IMR-90 (cell line): ENCODE measurements around the gene BTN3A1. TPM values are rescaled to one million over a fixed set of nuclear protein-coding genes. Genes with fewer than 3 reads are reported as not detected.

Source experiments
- ATAC-seq: fragments of 200-7000 bp; cut with Tn5 transposase; 2 replicates; pipeline ENCODE4 v1.9.1; 2020; ENCODE audit warnings: low read depth, mild to moderate bottlenecking, moderate library complexity
- BruUV-seq: library from RNA; stranded (reverse); fragments of 400-500 nt; replicated peaks from 2 replicates; lab custom pipeline; 2021; lab: Mats Ljungman, UMichigan
- CTCF ChIA-PET: fragments of 300-600 bp; formaldehyde crosslinking; extraction: SDS; loops from one replicate; lab custom pipeline; 2021; ENCODE audit warnings: antibody characterized with exemption; lab: Yijun Ruan, JAX
- POLR2A ChIA-PET: fragments of 300-600 bp; sonication (Branson Sonifier 250); formaldehyde crosslinking; loops from one replicate; lab custom pipeline; 2022; ENCODE audit warnings: antibody characterized with exemption; ENCODE audit not compliant: unreplicated experiment; lab: Charles Lee
- DNase-seq: peaks from one replicate; pipeline ENCODE4 v3.0.0; 2013
- H2AFZ ChIP-seq: replicated peaks from 2 replicates; pipeline ENCODE3; 2013; ENCODE audit warnings: low read length, mild to moderate bottlenecking; ENCODE audit not compliant: poor library complexity
- H2AK5ac ChIP-seq: 2 replicates; pipeline ENCODE4 v1.6.1; 2013; ENCODE audit warnings: low read depth, low read length, inconsistent platforms
- H2AK9ac ChIP-seq: replicated peaks from 2 replicates; pipeline ENCODE3; 2013; ENCODE audit warnings: mild to moderate bottlenecking, low read depth, low read length, moderate library complexity; ENCODE audit not compliant: poor library complexity
- H2BK120ac ChIP-seq: 2 replicates; pipeline ENCODE4 v1.6.1; 2013; ENCODE audit warnings: low read depth, low read length, inconsistent platforms
- H2BK15ac ChIP-seq: 3 replicates; pipeline ENCODE4 v1.6.1; 2013; ENCODE audit warnings: low read depth, low read length, inconsistent platforms
- H2BK20ac ChIP-seq: 2 replicates; pipeline ENCODE4 v1.6.1; 2013; ENCODE audit warnings: low read depth, mild to moderate bottlenecking, inconsistent platforms, low read length, moderate library complexity
- H2BK5ac ChIP-seq: 2 replicates; pipeline ENCODE4 v1.6.1; 2013; ENCODE audit warnings: mild to moderate bottlenecking, low read depth, low read length, inconsistent platforms; ENCODE audit not compliant: poor library complexity, severe bottlenecking
- H3K14ac ChIP-seq: replicated peaks from 2 replicates; pipeline ENCODE4 v1.6.1; 2013; ENCODE audit warnings: low read depth, low read length, inconsistent platforms
- H3K18ac ChIP-seq: 2 replicates; pipeline ENCODE4 v1.6.1; 2013; ENCODE audit warnings: low read depth, low read length, control low read depth
- H3K23ac ChIP-seq: 2 replicates; pipeline ENCODE4 v1.6.1; 2013; ENCODE audit warnings: low read depth, low read length, inconsistent platforms
- H3K27ac ChIP-seq: 2 replicates; pipeline ENCODE4 v1.5.1; 2013; ENCODE audit warnings: mild to moderate bottlenecking, control low read depth, low read length; ENCODE audit not compliant: insufficient read depth
- H3K27me3 ChIP-seq: 2 replicates; pipeline ENCODE4 v1.6.1; 2013; ENCODE audit warnings: low read length; ENCODE audit not compliant: control insufficient read depth, insufficient read depth
- H3K36me3 ChIP-seq: 2 replicates; pipeline ENCODE4 v1.6.1; 2013; ENCODE audit warnings: low read length, mixed read lengths; ENCODE audit not compliant: control insufficient read depth, insufficient read depth
- H3K4ac ChIP-seq: 2 replicates; pipeline ENCODE4 v1.6.1; 2013; ENCODE audit warnings: low read depth, low read length, inconsistent platforms
- H3K4me1 ChIP-seq: 2 replicates; pipeline ENCODE4 v1.6.1; 2013; ENCODE audit warnings: low read length, mixed read lengths; ENCODE audit not compliant: control insufficient read depth, insufficient read depth
- H3K4me2 ChIP-seq: 2 replicates; pipeline ENCODE4 v1.6.1; 2013; ENCODE audit warnings: low read depth, mild to moderate bottlenecking, control low read depth, low read length, moderate library complexity
- H3K4me3 ChIP-seq: 2 replicates; pipeline ENCODE4 v1.5.1; 2013; ENCODE audit warnings: low read depth, mild to moderate bottlenecking, control low read depth, low read length, moderate library complexity; ENCODE audit not compliant: insufficient read depth
- H3K56ac ChIP-seq: 2 replicates; pipeline ENCODE4 v1.6.1; 2013; ENCODE audit warnings: low read length, inconsistent platforms; ENCODE audit not compliant: insufficient read depth; ENCODE audit errors: extremely low read depth
- H3K79me1 ChIP-seq, 2 experiments: 2 replicates each; pipeline ENCODE4 v1.6.1; 2013; ENCODE audit warnings: low read length in 2 of 2, inconsistent platforms in 1 of 2, low read depth in 1 of 2
- H3K9ac ChIP-seq: 2 replicates; pipeline ENCODE4 v1.6.1; 2013; ENCODE audit warnings: low read depth, low read length, control low read depth
- H3K9me1 ChIP-seq: 2 replicates; pipeline ENCODE4 v1.6.1; 2013; ENCODE audit warnings: low read length, inconsistent platforms; ENCODE audit not compliant: insufficient read depth
- H3K9me3 ChIP-seq: 2 replicates; pipeline ENCODE4 v1.6.1; 2013; ENCODE audit warnings: low read length; ENCODE audit not compliant: control insufficient read depth, insufficient read depth
- H4K20me1 ChIP-seq: 2 replicates; pipeline ENCODE4 v1.6.1; 2013; ENCODE audit warnings: low read length, inconsistent platforms; ENCODE audit not compliant: insufficient read depth
- H4K5ac ChIP-seq: 2 replicates; pipeline ENCODE4 v1.6.1; 2013; ENCODE audit warnings: mild to moderate bottlenecking, low read depth, low read length, control low read depth
- H4K8ac ChIP-seq, 2 experiments: 2 replicates each; pipeline ENCODE4 v1.6.1; 2013; ENCODE audit warnings: low read depth in 2 of 2, low read length in 2 of 2, control low read depth in 1 of 2, inconsistent platforms in 1 of 2
- H4K91ac ChIP-seq: 2 replicates; pipeline ENCODE4 v1.6.1; 2013; ENCODE audit warnings: low read depth, low read length, inconsistent platforms; ENCODE audit not compliant: insufficient read depth
- BHLHE40 ChIP-seq: fragments of 150-350 bp; IDR thresholded peaks from 2 replicates; pipeline ENCODE4 v1.6.1; 2016; ENCODE audit warnings: mild to moderate bottlenecking, low read depth, low read length
- CEBPB ChIP-seq: IDR thresholded peaks from 2 replicates; pipeline ENCODE4 v1.6.1; 2012; ENCODE audit warnings: low read depth, low read length, improper control_type of control experiment
- CHD1 ChIP-seq: IDR thresholded peaks from 2 replicates; pipeline ENCODE4 v1.6.1; 2012; ENCODE audit warnings: low read depth, low read length, improper control_type of control experiment
- FOS ChIP-seq: fragments of 150-350 bp; IDR thresholded peaks from 2 replicates; pipeline ENCODE4 v1.6.1; 2016; ENCODE audit warnings: low read depth, low read length
- MAFK ChIP-seq: IDR thresholded peaks from 2 replicates; pipeline ENCODE4 v1.6.1; 2012; ENCODE audit warnings: low read depth, low read length, improper control_type of control experiment
- MAZ ChIP-seq: IDR thresholded peaks from 2 replicates; pipeline ENCODE4 v1.6.1; 2012; ENCODE audit warnings: low read depth, mild to moderate bottlenecking, low read length, improper control_type of control experiment, moderate library complexity, borderline replicate concordance
- MXI1 ChIP-seq: IDR thresholded peaks from 2 replicates; pipeline ENCODE4 v1.6.1; 2012; ENCODE audit warnings: low read depth, mild to moderate bottlenecking, low read length, moderate library complexity, borderline replicate concordance
- NFE2L2 ChIP-seq: fragments of 150-350 bp; IDR thresholded peaks from 2 replicates; pipeline ENCODE4 v1.6.1; 2016; ENCODE audit warnings: low read depth, mild to moderate bottlenecking, low read length
- RAD21 ChIP-seq: IDR thresholded peaks from 2 replicates; pipeline ENCODE4 v1.6.1; 2012; ENCODE audit warnings: low read length, improper control_type of control experiment
- RCOR1 ChIP-seq: IDR thresholded peaks from 2 replicates; pipeline ENCODE4 v1.6.1; 2012; ENCODE audit warnings: mild to moderate bottlenecking, low read length, improper control_type of control experiment; ENCODE audit not compliant: insufficient replicate concordance
- RFX5 ChIP-seq: IDR thresholded peaks from 2 replicates; pipeline ENCODE4 v1.8.0; 2012; ENCODE audit warnings: low read depth, mild to moderate bottlenecking, low read length, moderate library complexity
- SMC3 ChIP-seq: fragments of 150-350 bp; IDR thresholded peaks from 2 replicates; pipeline ENCODE4 v1.6.1; 2016; ENCODE audit warnings: low read depth, mild to moderate bottlenecking, antibody characterized with exemption, low read length, moderate library complexity
- WGBS, 2 experiments: methylation state at CpG; one replicate each; pipeline versions ENCODE4 v1.1.5 to v1.1.7; 2013; ENCODE audit warnings: missing lambda C conversion rate in 2 of 2; ENCODE audit not compliant: insufficient read length in 1 of 2; ENCODE audit errors: extremely low coverage in 2 of 2; 5-methylcytosine and 5-hydroxymethylcytosine counted together
- dilution Hi-C: fragments of 300-500 bp; cut with HindIII; formaldehyde crosslinking; loops from one replicate; pipeline ENCODE4 v1.14.3; 2018; ENCODE audit warnings: low sequenced_read_pairs; ENCODE audit not compliant: unreplicated experiment
- in situ Hi-C: fragments of 300-500 bp; cut with MboI; formaldehyde crosslinking; loops from 3 replicates; pipeline ENCODE4 v1.14.3; 2019; ENCODE audit warnings: low sequenced_read_pairs, inconsistent platforms, mixed read lengths
- intact Hi-C: fragments of 100-400 bp; cut with micrococcal nuclease; formaldehyde crosslinking; loops from 2 replicates; pipeline ENCODE4 v1.10.0; 2022
- polyA plus RNA-seq, 3 experiments: library from polyadenylated mRNA; depleted of rRNA; stranded (reverse); fragments of >200 nt; gene quantifications; 2 replicates each; pipeline ENCODE4 v1.2.3, GENCODE V29; 2012; ENCODE audit warnings: low replicate concordance in 1 of 3
- total RNA-seq: library from RNA; depleted of rRNA; stranded (reverse); fragments of >200 nt; gene quantifications from 2 replicates; pipeline ENCODE4 v1.2.3, GENCODE V29; 2012
- TF ChIP-seq, protein P1 (sequence below): conservative IDR thresholded peaks from 2 replicates; pipeline ENCODE4 v1.5.1; 2012; ENCODE audit warnings: mild to moderate bottlenecking, low read depth, low read length, improper control_type of control experiment

BTN3A1 gene
- total and polyA plus RNA-seq, 2 of the 4 experiments (the other 2 are of a cell fraction), result 14.4 to 16.5 TPM

DNA sequence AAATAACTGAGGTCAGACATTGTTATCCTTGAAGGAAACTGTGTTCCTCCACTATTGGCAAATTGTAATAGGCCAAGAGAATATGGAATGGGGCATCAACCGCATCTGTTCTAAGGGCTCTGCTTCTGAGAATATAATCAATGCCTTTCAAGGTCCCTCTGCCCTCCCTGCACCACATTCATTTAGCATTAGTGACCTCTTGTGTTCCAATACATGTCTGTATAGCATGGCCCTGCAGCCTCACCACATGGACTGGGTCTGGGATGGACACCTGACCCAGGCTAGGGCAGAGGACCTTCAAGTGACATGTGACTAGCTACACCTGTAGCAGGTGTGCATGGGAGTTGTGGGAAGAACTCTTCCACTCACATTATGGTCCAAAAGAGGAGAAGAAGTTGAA lies 14.2 kb downstream of the BTN3A1 start:
- peaks cover 8% of the 10 kb centered on the region for H3K9me1 ChIP-seq
- no peak overlapping the region for H3K9ac ChIP-seq
- H3K4me1 ChIP-seq, result peaks cover 9% of the 10 kb centered on the region
- DNase-seq, result no peak
- no peak overlapping the region for H3K4ac ChIP-seq
- H3K79me1 ChIP-seq, result no peaks in the 10 kb centered on the region
- H3K18ac ChIP-seq, result no peak overlapping the region
- H2BK20ac ChIP-seq, result no peak overlapping the region
- H2AK9ac ChIP-seq, result no peak overlapping the region
- no peak overlapping the region for H3K23ac ChIP-seq
- H3K27ac ChIP-seq, result no peak overlapping the region
- dilution Hi-C loops (no loop called here), intact Hi-C loops (no loop called here), in situ Hi-C loops (no loop called here)
- no peak overlapping the region for H2BK15ac ChIP-seq
- H3K56ac ChIP-seq, result no peak overlapping the region
- no peak overlapping the region for H2AK5ac ChIP-seq
- H2BK5ac ChIP-seq, result no peak overlapping the region
- no peak overlapping the region for H4K5ac ChIP-seq
- WGBS, 2 experiments, result no CpG with 5 or more reads among the region's 1 CpG
- ATAC-seq, result no peak
- H4K20me1 ChIP-seq, result no peaks in the 10 kb centered on the region
- H3K9me3 ChIP-seq, result no peaks in the 10 kb centered on the region
- no peak overlapping the region for H2AFZ ChIP-seq
- peaks cover 7% of the 10 kb centered on the region; the same call in 1 of the 2 replicates for H3K36me3 ChIP-seq
- H3K4me2 ChIP-seq, result no peak overlapping the region
- BruUV-seq, result no TSS peak
- ChIA-PET POLR2A (no interaction called here), CTCF (no interaction called here)
- no peak overlapping the region for H4K91ac ChIP-seq
- H3K14ac ChIP-seq, result no peak overlapping the region
- H3K4me3 ChIP-seq, result no peak overlapping the region
- no peak overlapping the region for H4K8ac ChIP-seq
- H2BK120ac ChIP-seq, result no peak overlapping the region
- no peak for TF ChIP-seq BHLHE40
- no peak for TF ChIP-seq RCOR1
- no peak for TF ChIP-seq MXI1
- TF ChIP-seq MAZ, result no peak
- TF ChIP-seq RAD21, result no peak
- TF ChIP-seq SMC3, result no peak
- no peak for TF ChIP-seq CHD1
- TF ChIP-seq CEBPB, result no peak
- TF ChIP-seq, protein P1, sequence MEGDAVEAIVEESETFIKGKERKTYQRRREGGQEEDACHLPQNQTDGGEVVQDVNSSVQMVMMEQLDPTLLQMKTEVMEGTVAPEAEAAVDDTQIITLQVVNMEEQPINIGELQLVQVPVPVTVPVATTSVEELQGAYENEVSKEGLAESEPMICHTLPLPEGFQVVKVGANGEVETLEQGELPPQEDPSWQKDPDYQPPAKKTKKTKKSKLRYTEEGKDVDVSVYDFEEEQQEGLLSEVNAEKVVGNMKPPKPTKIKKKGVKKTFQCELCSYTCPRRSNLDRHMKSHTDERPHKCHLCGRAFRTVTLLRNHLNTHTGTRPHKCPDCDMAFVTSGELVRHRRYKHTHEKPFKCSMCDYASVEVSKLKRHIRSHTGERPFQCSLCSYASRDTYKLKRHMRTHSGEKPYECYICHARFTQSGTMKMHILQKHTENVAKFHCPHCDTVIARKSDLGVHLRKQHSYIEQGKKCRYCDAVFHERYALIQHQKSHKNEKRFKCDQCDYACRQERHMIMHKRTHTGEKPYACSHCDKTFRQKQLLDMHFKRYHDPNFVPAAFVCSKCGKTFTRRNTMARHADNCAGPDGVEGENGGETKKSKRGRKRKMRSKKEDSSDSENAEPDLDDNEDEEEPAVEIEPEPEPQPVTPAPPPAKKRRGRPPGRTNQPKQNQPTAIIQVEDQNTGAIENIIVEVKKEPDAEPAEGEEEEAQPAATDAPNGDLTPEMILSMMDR, result no peak
- TF ChIP-seq MAFK, result no peak
- TF ChIP-seq NFE2L2, result no peak
- no peak for TF ChIP-seq FOS
- TF ChIP-seq RFX5, result no peak
- H3K27me3 ChIP-seq, result no peaks in the 10 kb centered on the region
